ENCODE measurements around the gene RNU4-1.

RNU4-1 gene

DNA sequence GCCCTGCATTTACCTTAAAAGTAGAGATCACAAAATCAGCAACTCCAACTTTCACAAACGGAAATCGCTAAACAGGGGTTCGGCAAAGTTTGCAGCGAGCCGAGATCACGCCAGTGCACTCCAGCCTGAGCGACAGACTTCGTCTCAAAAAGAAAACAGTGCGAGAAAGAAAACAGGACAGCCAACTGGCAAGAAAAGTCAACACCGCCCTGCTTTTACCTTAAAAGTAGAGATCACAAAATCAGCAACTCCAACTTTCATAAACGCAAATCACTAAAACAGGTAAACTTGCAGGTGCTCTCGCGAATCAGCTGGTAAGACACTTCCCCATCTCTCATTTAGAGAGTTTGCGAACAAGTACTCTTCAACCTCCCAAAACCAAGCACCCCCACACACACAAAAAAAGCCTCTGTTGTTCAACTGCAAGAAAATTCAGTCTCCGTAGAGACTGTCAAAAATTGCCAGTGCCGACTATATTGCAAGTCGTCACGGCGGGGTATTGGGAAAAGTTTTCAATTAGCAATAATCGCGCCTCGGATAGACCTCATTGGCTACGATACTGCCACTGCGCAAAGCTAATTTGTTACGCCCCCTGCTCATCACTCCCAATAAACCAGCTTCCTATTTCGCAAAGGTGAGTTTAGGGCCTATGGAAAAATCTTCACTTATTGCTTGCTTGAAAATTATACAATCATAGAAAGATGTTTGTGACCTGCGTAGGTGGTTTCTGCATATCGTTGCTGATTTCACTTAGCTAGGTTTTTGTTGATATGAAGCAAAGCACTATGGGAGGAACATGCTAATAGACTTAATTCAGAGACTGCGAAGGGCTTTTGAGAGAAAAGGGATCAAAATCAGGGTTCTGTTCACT lies at the start of gene RNU4-1:
Gene RNU4-1 (minus strand): TSS at position 577 of the 871 bp plus-strand sequence.
- TF ChIP-seq, protein P1, sequence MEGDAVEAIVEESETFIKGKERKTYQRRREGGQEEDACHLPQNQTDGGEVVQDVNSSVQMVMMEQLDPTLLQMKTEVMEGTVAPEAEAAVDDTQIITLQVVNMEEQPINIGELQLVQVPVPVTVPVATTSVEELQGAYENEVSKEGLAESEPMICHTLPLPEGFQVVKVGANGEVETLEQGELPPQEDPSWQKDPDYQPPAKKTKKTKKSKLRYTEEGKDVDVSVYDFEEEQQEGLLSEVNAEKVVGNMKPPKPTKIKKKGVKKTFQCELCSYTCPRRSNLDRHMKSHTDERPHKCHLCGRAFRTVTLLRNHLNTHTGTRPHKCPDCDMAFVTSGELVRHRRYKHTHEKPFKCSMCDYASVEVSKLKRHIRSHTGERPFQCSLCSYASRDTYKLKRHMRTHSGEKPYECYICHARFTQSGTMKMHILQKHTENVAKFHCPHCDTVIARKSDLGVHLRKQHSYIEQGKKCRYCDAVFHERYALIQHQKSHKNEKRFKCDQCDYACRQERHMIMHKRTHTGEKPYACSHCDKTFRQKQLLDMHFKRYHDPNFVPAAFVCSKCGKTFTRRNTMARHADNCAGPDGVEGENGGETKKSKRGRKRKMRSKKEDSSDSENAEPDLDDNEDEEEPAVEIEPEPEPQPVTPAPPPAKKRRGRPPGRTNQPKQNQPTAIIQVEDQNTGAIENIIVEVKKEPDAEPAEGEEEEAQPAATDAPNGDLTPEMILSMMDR (IDR thresholded peaks at IDR 0.05) = no peak

DNA sequence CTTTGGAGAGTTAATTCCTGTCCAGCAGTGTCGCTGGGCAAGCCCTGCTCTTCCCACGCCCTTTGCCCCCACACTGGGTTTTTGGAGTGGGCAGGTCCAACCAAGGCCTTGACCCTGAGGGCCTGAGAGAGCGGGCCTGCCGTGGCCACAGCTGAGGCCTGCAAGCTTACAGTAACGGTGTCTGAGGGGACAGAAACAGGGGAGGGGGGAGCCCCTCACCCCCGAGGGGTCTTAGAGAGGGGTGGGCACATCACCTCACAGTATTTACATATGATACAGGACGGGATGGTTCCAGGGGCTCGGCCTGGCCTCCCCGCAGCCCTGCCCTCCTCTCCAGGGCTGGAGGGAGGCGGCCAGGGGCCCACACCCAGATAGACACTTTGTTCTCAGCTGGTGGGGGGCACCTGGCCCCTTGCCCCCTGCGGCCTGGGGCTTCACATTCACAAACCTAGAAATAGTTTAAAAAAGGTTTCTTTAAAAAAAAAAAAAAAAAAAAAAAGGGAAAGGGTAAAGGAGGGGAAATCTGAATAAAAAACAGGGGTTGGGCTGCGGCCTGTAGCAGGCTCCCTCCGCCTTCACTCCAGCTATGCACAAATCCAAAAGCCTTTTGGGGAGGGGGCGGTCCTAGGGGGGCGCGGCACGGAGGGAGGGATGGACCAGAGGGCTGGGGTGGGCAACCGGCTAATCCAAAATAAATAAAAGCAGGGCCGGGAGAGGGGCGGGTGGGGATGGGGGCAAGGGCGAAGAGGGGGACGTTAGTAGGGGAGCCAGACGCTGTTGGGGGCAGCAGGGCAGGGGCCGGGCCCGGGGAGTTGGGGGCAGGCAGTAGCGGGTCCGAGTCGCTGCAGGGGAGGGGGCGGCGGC lies 49.4 kb upstream of the RNU4-1 start:
- TF ChIP-seq, protein P1 (IDR thresholded peaks at IDR 0.05) = no peak

DNA sequence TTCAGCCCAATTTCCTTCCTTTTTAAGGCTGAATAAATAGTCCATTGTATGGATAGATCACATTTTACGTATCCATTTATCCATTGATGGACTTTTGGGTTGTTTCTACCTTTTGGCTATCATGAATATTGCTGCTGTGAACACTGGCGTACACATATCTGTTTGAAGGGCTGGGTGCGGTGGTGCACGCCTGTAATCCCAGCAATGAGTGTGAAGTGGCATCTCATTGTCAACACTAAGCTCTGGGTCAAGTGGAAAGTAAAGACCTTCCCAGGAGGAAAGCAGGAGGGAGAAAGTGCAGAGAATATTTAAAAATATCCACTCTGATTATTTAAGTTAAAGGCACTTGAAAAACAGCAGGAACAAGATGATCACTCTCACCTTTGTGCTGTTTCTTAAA lies 46.2 kb upstream of the RNU4-1 start:
- TF ChIP-seq, protein P1 (IDR thresholded peaks at IDR 0.05) = no peak

DNA sequence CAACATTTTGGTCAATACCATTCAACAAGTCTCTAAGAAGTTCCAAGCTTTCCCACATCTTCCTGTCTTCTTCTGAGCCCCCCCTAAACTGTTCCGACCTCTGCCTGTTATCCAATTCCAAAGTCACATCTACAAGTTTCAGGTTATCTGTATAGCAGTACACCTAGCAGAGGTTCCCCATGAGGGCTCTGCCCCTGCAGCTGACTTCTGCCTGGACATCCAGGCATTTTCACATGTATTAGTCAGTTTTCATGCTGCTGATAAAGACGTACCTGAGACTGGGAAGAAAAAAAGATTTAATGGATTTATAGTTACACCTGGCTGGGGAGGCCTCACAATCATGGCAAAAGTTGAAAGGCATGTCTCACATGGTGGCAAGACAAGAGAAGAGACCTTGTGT lies 44.7 kb upstream of the RNU4-1 start:
- TF ChIP-seq, protein P1 (IDR thresholded peaks at IDR 0.05) = no peak

DNA sequence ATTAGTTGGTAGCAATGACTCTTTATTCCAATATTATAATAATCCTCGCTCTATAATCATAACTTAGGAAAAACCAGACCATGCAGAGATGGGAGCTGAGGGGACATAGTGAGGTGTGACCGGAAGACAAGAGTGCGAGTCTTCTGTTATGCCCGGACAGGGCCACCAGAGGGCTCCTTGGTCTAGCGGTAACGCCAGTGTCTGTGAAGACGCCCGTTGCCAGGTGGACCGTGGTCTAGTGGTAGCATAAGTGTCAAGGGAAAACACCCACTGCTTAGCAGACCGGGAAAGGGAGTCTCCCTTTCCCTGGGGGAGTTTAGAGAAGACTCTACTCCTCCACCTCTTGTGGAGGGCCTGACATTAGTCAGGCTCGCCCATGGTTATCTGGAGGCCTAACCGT lies 42.4 kb upstream of the RNU4-1 start:
- TF ChIP-seq, protein P1 (IDR thresholded peaks at IDR 0.05) = peak; percentile 74

DNA sequence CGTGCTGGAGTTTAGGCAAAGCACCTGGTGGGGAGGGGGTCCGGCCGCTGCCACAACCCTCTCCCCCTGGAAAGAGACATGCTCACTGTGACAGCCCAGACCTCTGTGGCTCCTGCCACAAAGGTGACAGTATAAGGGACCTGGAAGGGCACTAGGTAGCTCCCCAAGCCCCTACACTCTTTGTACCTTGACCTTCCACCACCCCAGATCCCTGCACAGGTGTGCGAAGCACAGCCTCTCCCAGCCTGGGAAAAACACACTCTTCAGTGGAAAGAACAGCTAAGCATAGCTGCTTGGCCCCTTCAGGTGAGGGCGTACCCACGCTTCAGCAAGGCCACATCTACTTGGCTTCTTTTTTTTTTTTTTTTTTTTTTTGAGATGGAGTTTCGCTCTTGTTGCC lies 39.5 kb upstream of the RNU4-1 start:
- TF ChIP-seq, protein P1 (IDR thresholded peaks at IDR 0.05) = no peak

DNA sequence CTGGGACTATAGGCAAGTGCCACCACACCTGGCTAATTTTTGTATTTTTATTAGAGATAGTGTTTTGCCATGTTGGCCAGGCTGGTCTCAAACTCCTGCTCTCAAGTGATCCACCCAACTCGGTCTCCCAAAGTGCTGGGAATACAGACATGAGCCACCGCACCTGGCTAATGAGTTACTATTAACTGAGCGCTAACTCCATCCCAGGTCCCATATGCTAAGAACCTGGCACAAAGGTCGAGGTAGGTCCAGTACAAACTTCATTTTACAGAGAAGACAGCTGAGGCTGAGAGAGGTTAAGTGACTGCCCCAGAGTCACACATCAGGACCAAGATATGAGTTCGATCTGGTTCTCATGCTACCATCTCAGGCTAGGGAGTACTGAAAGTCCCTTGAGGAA lies 39.0 kb upstream of the RNU4-1 start:
- TF ChIP-seq, protein P1 (IDR thresholded peaks at IDR 0.05) = no peak

All from LNCAP (cell line).